GM12878 (cell line): ENCODE results near the gene GNAO1. TPM values are rescaled to one million over a fixed set of nuclear protein-coding genes. Genes with fewer than 3 reads are reported as not detected.

Source experiments
- ATAC-seq: fragments of 200-7000 bp; cut with Tn5 transposase; 3 replicates; pipeline ENCODE4 v1.9.1; 2020; ENCODE audit warnings: mild to moderate bottlenecking, moderate library complexity
- BruUV-seq: library from RNA; stranded (reverse); fragments of 400-500 nt; replicated peaks from 2 replicates; lab custom pipeline; 2021; lab: Mats Ljungman, UMichigan
- CTCF ChIA-PET: fragments of 300-600 bp; sonication (Branson Sonifier 250); formaldehyde crosslinking; extraction: SDS; loops from one replicate; lab custom pipeline; 2021; ENCODE audit warnings: inconsistent platforms; lab: Yijun Ruan, JAX
- POLR2A ChIA-PET: fragments of 350-600 bp; formaldehyde crosslinking; extraction: SDS; loops from one replicate; lab custom pipeline; 2021; ENCODE audit warnings: inconsistent platforms; lab: Charles Lee
- RAD21 ChIA-PET: fragments of 300-600 bp; sonication (Branson Sonifier 250); formaldehyde crosslinking; loops from one replicate; lab custom pipeline; 2023; ENCODE audit warnings: antibody characterized with exemption; ENCODE audit not compliant: unreplicated experiment; lab: Charles Lee
- SMC1A ChIA-PET: fragments of 300-600 bp; sonication (Branson Sonifier 250); formaldehyde crosslinking; loops from one replicate; lab custom pipeline; 2023; ENCODE audit not compliant: unreplicated experiment, uncharacterized antibody; lab: Charles Lee
- DNase-seq: peaks from one replicate; pipeline ENCODE4 v3.0.0-alpha.2; 2011; ENCODE audit warnings: low read depth, low spot score
- FAIRE-seq: peaks from 3 replicates; lab custom pipeline; 2011; peaks lifted over from hg19 to GRCh38; lab: Jason Lieb, UNC
- H2AFZ ChIP-seq: 2 replicates; pipeline ENCODE4 v1.6.0; 2011; ENCODE audit warnings: low read depth, low read length, control low read depth; ENCODE audit not compliant: control insufficient read depth
- H3K27ac ChIP-seq: 2 replicates; pipeline ENCODE4 v1.5.1; 2011; ENCODE audit warnings: control low read depth; ENCODE audit not compliant: control insufficient read depth, insufficient read depth
- H3K27me3 ChIP-seq, 2 experiments: replicated peaks in 1 of 2; 2 replicates each; pipeline versions ENCODE4 v1.6.0 to v1.6.1; 2011; ENCODE audit warnings: low read length in 1 of 2; ENCODE audit not compliant: control insufficient read depth in 2 of 2, insufficient read depth in 2 of 2
- H3K36me3 ChIP-seq, 2 experiments: 2 replicates each; pipeline ENCODE4 v1.5.1; 2011; ENCODE audit warnings: low read length in 1 of 2; ENCODE audit not compliant: control insufficient read depth in 2 of 2, insufficient read depth in 2 of 2
- H3K4me1 ChIP-seq: 2 replicates; pipeline ENCODE4 v1.6.1; 2011; ENCODE audit warnings: mild to moderate bottlenecking, low read length, moderate library complexity, mixed read lengths; ENCODE audit not compliant: control insufficient read depth, insufficient read depth
- H3K4me2 ChIP-seq: 2 replicates; pipeline ENCODE4 v1.6.0; 2011; ENCODE audit warnings: control low read depth; ENCODE audit not compliant: control insufficient read depth, insufficient read depth
- H3K4me3 ChIP-seq: fragments of 200-600 bp; sonication (generic); 2 replicates; pipeline ENCODE4 v1.5.1; 2016
- H3K79me2 ChIP-seq: 2 replicates; pipeline ENCODE4 v1.6.0; 2011; ENCODE audit warnings: low read length; ENCODE audit not compliant: control insufficient read depth, insufficient read depth
- H3K9ac ChIP-seq: 2 replicates; pipeline ENCODE4 v1.8.0; 2011; ENCODE audit warnings: low read length, control low read depth, mixed read lengths; ENCODE audit not compliant: control insufficient read depth, insufficient read depth
- H3K9me3 ChIP-seq: replicated peaks from 3 replicates; pipeline ENCODE4 v1.5.1; 2011; ENCODE audit warnings: mild to moderate bottlenecking, low read length; ENCODE audit not compliant: control insufficient read depth, insufficient read depth
- H4K20me1 ChIP-seq: 2 replicates; pipeline ENCODE4 v1.6.0; 2011; ENCODE audit not compliant: control insufficient read depth, insufficient read depth
- CHD2 ChIP-seq: IDR thresholded peaks from 2 replicates; pipeline ENCODE4 v1.6.1; 2011; ENCODE audit warnings: low read depth, low read length, improper control_type of control experiment, borderline replicate concordance
- FOXK2 ChIP-seq: fragments of 450-650 bp; IDR thresholded peaks from 2 replicates; pipeline ENCODE4 v1.6.1; 2017; ENCODE audit warnings: mild to moderate bottlenecking, moderate library complexity
- POLR2A ChIP-seq: IDR thresholded peaks from 2 replicates; pipeline ENCODE4 v1.6.1; 2011; ENCODE audit warnings: low read depth, mild to moderate bottlenecking, low read length
- WGBS: methylation state at CpG from one replicate; pipeline ENCODE4 v1.1.6; 2016; ENCODE audit warnings: low lambda C conversion rate; ENCODE audit not compliant: insufficient replicate concordance, insufficient coverage; ENCODE audit errors: missing lambda C conversion rate; 5-methylcytosine and 5-hydroxymethylcytosine counted together
- in situ Hi-C: fragments of 300-500 bp; cut with MboI; formaldehyde crosslinking; loops from 9 replicates; pipeline ENCODE4 v1.14.3; 2018; ENCODE audit warnings: mixed read lengths
- intact Hi-C: fragments of 100-400 bp; cut with micrococcal nuclease; formaldehyde crosslinking; loops from one replicate; pipeline ENCODE4 v1.14.2; 2022; ENCODE audit not compliant: unreplicated experiment
- polyA plus RNA-seq, 11 experiments: library from polyadenylated mRNA; depleted of rRNA in 4 of 11; unstranded in 6 of 11; stranded (reverse) in 5 of 11; fragments of >200 nt; fragmentation: Nextera tagmentation in 4 of 11; fragmentation: Illumina TruSeq in 1 of 11; extraction: Ambion mirVana in 4 of 11; extraction: Trizol in 1 of 11; gene quantifications; 1 replicate in 1 of 11; 2 replicates in 10 of 11; pipeline versions ENCODE4 v1.2.1 to v1.2.3, GENCODE V29; 2011 to 2016; ENCODE audit warnings: inconsistent platforms in 2 of 11, missing spikeins in 2 of 11, low read depth in 1 of 11
- total RNA-seq, 4 experiments: library from RNA; depleted of rRNA in 3 of 4; stranded (reverse); fragments of >200 nt in 3 of 4; fragmentation: Illumina TruSeq in 1 of 4; extraction: Trizol in 1 of 4; gene quantifications; 2 replicates each; pipeline versions ENCODE4 v1.2.1 to v1.2.3, GENCODE V29; 2013 to 2021
- TF ChIP-seq, protein P1 (sequence below): fragments of 450-650 bp; IDR thresholded peaks from 2 replicates; pipeline ENCODE4 v1.6.1; 2016; ENCODE audit warnings: mild to moderate bottlenecking, moderate library complexity, borderline replicate concordance
- TF ChIP-seq, protein P2 (sequence below): fragments of 450-650 bp; IDR thresholded peaks from 2 replicates; pipeline ENCODE4 v1.6.1; 2017; ENCODE audit warnings: borderline replicate concordance
- TF ChIP-seq, protein P3 (sequence below): IDR thresholded peaks from 2 replicates; pipeline ENCODE4 v1.6.1; 2012; ENCODE audit warnings: low read depth, low read length, improper control_type of control experiment
- TF ChIP-seq, protein P4 (sequence below): IDR thresholded peaks from 2 replicates; pipeline ENCODE4 v1.6.1; 2012; ENCODE audit warnings: improper control_type of control experiment, low read depth, low read length; ENCODE audit not compliant: insufficient replicate concordance

Gene GNAO1
- total and polyA plus RNA-seq, 10 of the 15 experiments (the other 5 are each of a cell fraction or from before 2014, with no cell fraction given): 0.05 to 0.28 (median 0.14) TPM; not detected in 6

DNA sequence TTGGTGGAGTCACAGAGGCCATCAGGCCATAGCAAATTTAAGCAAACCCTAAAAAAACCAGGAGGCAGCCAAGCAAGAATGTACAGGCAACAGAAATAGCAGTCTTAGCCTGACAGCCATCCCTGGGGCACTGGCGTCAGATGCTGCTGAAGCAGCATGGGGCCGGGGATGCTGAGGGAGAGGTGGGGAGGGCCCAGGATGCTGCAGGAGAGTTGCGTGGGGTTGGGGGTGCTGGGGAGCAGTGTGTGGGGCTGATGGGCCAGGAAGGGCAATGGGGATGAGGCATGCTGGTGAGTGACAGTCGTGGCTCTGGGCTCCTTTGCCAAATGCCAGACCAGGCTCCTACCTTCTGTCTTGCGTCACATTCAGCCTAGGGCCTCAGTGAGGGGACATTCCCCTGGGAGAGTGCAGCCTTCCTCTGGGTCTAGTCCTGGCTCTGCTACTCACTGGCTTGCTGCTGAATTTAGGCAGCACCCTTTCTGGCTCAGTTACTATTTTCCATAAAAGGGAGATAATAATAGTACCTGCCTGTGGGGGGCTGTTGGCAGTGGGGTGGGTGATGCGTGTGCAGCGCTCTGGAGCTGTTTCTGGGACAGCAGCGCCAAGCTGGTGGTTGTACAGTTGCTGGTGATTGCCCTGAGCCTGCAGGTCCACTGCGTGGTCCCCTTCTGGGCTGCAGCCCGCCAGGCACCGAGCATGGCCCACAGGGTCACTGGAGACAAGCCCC is 146.0 kb downstream of the GNAO1 start (continued):
- TF ChIP-seq, protein P1, sequence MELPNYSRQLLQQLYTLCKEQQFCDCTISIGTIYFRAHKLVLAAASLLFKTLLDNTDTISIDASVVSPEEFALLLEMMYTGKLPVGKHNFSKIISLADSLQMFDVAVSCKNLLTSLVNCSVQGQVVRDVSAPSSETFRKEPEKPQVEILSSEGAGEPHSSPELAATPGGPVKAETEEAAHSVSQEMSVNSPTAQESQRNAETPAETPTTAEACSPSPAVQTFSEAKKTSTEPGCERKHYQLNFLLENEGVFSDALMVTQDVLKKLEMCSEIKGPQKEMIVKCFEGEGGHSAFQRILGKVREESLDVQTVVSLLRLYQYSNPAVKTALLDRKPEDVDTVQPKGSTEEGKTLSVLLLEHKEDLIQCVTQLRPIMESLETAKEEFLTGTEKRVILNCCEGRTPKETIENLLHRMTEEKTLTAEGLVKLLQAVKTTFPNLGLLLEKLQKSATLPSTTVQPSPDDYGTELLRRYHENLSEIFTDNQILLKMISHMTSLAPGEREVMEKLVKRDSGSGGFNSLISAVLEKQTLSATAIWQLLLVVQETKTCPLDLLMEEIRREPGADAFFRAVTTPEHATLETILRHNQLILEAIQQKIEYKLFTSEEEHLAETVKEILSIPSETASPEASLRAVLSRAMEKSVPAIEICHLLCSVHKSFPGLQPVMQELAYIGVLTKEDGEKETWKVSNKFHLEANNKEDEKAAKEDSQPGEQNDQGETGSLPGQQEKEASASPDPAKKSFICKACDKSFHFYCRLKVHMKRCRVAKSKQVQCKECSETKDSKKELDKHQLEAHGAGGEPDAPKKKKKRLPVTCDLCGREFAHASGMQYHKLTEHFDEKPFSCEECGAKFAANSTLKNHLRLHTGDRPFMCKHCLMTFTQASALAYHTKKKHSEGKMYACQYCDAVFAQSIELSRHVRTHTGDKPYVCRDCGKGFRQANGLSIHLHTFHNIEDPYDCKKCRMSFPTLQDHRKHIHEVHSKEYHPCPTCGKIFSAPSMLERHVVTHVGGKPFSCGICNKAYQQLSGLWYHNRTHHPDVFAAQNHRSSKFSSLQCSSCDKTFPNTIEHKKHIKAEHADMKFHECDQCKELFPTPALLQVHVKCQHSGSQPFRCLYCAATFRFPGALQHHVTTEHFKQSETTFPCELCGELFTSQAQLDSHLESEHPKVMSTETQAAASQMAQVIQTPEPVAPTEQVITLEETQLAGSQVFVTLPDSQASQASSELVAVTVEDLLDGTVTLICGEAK: no peak
- TF ChIP-seq, protein P2, sequence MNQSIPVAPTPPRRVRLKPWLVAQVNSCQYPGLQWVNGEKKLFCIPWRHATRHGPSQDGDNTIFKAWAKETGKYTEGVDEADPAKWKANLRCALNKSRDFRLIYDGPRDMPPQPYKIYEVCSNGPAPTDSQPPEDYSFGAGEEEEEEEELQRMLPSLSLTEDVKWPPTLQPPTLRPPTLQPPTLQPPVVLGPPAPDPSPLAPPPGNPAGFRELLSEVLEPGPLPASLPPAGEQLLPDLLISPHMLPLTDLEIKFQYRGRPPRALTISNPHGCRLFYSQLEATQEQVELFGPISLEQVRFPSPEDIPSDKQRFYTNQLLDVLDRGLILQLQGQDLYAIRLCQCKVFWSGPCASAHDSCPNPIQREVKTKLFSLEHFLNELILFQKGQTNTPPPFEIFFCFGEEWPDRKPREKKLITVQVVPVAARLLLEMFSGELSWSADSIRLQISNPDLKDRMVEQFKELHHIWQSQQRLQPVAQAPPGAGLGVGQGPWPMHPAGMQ: no peak

DNA sequence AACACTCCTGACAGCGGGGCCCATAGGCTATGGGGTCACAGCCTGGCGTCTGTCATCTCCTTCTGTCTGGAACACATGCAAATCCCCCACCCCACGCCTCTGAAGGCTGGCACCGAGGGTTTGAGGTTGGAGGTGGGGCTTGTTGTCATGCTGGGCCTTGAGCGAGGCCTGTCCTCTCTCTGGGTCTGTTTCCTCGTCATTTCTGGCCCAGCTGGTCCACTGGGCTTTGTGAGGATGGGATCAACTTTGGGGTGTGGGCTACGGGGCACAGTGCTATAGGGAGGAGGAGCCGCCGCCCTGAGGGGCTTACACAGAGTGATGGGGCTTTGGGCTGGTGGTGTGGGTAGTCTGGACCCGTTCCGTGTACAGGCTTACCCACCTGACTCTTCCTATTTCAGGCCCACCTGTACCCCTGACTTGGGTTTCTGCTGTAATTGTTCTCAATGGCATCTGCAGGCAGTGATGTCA is 146.6 kb downstream of the GNAO1 start:
- ChIA-PET CTCF (interaction anchor here (0.7 to 0.9 kb wide), 2 partner anchors 12 to 19 kb away, joined by 3 read pairs; no protein-coding TSS in a partner anchor), SMC1A (no interaction called here)
- Histone ChIP-seq H3K27ac (no peak overlapping the region), H3K79me2 (no peaks in the 10 kb centered on the region), H3K36me3 (no peaks in the 10 kb centered on the region), H3K9ac (no peak overlapping the region), H3K9me3 (no peaks in the 10 kb centered on the region), H3K4me1 (no peaks in the 10 kb centered on the region)
- in situ Hi-C loops: no loop called here
- WGBS: 23% methylated on average over 10 of the region's 11 CpGs
- no peak for ATAC-seq
- TF ChIP-seq, protein P3, sequence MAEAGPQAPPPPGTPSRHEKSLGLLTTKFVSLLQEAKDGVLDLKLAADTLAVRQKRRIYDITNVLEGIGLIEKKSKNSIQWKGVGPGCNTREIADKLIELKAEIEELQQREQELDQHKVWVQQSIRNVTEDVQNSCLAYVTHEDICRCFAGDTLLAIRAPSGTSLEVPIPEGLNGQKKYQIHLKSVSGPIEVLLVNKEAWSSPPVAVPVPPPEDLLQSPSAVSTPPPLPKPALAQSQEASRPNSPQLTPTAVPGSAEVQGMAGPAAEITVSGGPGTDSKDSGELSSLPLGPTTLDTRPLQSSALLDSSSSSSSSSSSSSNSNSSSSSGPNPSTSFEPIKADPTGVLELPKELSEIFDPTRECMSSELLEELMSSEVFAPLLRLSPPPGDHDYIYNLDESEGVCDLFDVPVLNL: no peak
- TF ChIP-seq POLR2A (no peak), FOXK2 (no peak), CHD2 (no peak)
- TF ChIP-seq, protein P4, sequence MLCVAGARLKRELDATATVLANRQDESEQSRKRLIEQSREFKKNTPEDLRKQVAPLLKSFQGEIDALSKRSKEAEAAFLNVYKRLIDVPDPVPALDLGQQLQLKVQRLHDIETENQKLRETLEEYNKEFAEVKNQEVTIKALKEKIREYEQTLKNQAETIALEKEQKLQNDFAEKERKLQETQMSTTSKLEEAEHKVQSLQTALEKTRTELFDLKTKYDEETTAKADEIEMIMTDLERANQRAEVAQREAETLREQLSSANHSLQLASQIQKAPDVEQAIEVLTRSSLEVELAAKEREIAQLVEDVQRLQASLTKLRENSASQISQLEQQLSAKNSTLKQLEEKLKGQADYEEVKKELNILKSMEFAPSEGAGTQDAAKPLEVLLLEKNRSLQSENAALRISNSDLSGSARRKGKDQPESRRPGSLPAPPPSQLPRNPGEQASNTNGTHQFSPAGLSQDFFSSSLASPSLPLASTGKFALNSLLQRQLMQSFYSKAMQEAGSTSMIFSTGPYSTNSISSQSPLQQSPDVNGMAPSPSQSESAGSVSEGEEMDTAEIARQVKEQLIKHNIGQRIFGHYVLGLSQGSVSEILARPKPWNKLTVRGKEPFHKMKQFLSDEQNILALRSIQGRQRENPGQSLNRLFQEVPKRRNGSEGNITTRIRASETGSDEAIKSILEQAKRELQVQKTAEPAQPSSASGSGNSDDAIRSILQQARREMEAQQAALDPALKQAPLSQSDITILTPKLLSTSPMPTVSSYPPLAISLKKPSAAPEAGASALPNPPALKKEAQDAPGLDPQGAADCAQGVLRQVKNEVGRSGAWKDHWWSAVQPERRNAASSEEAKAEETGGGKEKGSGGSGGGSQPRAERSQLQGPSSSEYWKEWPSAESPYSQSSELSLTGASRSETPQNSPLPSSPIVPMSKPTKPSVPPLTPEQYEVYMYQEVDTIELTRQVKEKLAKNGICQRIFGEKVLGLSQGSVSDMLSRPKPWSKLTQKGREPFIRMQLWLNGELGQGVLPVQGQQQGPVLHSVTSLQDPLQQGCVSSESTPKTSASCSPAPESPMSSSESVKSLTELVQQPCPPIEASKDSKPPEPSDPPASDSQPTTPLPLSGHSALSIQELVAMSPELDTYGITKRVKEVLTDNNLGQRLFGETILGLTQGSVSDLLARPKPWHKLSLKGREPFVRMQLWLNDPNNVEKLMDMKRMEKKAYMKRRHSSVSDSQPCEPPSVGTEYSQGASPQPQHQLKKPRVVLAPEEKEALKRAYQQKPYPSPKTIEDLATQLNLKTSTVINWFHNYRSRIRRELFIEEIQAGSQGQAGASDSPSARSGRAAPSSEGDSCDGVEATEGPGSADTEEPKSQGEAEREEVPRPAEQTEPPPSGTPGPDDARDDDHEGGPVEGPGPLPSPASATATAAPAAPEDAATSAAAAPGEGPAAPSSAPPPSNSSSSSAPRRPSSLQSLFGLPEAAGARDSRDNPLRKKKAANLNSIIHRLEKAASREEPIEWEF: no peak
- TF ChIP-seq, all 136 proteins: peak for 0
- POLR2A ChIA-PET: no interaction called here
- H3K4me3 ChIP-seq: no peak overlapping the region
- RAD21 ChIA-PET: no interaction called here
- H4K20me1 ChIP-seq: no peaks in the 10 kb centered on the region
- intact Hi-C loops: no loop called here
- BruUV-seq: no TSS peak
- H2AFZ ChIP-seq: no peak overlapping the region
- no peak for DNase-seq
- H3K27me3 ChIP-seq: no peaks in the 10 kb centered on the region; a peak in 1 of 4 replicates
- H3K4me2 ChIP-seq: no peak overlapping the region
- no peak for FAIRE-seq
